NCI-H128 (cell line): ENCODE results near the gene KRT20.

Experiments
- DNase-seq: peaks from one replicate; lab custom pipeline; 2025; ENCODE audit not compliant: unreplicated experiment; lab: John Stamatoyannopoulos, UW

Gene KRT20

DNA sequence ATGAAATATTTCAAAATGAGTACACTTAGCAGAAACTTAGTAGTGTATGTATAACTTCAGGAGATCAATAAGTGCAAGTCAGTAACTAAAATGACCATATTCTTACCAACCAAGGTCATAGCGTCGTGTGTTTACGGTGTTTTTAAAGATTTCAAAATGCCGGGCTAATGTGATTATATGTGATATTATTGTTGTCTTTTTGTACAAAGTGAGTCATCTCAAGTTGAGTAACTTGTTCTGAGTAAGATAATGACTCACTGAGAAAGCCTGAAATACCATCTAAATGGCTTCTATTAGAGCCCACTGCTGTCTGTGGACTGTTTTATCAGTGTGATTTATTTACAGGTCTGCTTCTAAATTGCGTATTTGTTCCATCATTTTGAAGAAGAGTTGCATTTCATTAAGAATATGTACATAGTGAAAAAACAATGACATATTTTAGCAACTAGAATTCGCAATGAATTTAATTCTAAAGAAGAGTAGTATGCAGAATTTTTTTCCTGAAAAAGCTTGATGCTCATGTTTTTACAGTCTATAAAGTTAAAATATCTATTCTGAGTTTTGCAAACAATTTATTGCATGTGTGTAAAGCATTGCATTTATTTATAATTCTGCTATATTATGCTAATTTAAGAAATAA lies 30.7 kb downstream of the KRT20 start:
- no peak for DNase-seq

DNA sequence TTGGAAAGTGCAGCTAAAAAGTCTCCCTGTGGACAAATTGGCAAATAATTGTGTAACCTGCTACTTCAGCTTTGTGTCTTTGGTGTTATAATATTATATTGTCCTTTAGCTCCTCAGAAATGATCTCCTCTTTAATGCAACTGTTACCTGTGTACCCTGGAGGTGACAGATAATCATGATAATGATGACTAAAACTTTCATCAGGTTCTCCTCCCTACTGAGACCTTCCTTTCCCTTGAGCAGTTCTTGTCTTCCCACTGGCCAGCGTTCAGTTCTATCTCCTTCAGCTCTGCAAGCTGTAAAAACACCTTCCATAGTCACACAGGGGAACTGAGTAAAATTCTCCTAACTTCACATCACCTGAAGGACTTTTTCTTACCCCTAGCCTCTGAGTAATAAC lies 32.7 kb downstream of the KRT20 start:
- no peak for DNase-seq

DNA sequence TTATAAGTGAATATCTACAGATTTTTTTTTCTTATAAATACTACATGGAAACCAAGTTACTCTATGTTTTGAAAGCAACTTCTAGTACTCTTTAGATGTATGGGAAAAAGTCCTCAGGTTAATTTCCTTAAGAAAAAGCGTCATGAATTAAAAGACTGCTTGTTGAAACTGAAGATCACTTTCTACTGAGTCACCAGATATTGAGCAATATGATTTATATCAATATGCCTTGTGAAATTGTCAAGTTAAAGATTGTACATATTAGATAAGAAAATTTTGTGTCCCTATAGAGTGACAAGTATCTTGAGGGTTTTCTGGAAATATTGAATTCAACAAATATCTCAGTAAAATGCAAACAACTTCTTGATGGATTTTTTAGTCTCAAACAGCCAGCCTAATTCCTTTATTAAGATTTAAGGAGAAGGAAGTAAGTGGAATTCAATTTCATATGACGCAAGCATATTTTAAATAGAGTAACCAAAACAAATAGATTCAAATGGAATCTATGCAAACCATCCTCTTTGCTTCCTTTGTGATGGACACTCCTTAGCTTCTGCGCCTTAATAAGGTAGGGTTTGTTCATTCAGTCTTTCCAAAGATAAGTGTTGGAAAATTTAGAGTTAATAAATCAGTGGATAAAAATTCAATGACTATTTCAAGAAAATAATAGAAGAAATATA lies 34.6 kb downstream of the KRT20 start:
- no peak for DNase-seq

DNA sequence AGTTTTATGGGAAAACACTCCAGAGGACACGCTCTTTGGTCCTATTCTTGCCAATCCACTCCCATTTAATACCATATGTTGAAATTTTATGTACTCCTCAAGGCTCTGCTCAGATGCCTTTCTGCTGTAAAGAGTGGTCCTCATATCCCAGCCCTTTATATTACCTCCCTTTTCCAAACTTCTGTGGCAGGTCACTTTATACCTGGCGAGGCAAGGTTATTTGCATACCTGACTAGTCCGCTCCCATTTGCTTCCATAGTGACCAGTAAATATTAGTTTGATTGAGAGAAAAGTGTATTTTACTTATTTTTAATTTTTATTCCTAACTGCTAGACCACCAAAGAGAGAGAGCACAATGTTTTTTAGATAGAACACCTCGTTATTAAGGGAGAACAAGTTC lies 35.3 kb downstream of the KRT20 start:
- DNase-seq, result no peak

DNA sequence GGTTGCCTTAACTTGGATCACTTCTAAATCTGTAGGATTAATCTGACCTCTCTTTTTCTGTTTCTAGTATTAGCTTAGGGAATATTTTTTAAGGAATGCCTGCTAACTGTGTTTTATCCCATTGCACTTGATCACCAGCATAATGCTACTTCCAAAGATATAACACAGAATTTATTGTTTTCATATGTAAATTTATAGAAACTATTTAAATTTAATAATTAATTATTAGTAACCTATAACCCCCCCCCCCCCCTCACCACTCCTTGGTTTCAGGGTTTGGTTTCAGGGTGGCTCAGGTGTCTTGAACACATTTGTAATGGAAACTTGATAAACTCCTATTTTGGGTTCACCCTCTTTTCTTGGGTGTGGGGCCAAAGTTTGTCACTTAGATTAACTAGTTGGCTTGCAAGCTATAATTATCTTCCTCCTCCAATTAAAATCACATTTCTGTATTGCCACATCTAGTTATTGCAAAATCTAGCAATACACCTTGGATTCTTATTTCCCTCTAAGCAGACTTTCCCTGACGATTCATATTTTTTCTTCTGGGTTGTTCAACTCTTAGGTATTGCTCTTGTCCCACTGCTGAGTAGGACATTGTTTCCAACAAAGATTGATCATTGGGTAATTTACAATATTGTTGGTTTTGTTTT lies 36.3 kb downstream of the KRT20 start:
- no peak for DNase-seq

DNA sequence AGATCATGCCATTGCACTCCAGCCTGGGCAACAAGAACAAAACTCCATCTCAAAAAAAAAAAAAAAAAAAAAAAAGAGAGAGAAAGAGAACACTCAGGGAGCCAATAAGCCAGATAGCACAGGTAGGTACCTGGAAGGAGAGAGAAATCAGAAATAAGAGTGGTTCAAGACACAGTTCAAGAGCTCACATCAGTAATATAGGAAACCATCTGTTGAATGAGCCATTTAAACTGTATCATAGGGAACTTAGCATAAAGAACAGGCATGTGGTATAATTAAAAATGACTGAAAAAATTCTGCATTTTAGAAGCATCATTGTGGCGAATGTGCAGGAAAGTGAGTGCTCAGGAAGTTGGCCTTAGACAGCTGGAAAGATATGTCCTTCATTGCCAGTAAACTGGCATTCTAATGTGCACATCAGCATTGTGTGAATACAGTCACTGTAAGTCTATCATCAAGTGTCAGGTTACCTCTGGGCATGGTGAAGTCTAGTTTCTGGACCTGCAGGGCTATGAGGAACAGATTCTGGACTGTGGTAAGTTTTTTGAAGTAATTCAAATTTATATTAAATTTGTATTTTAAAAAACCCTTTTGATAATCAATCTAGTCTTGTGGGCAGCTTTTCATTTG lies 38.4 kb downstream of the KRT20 start:
- DNase-seq, result no peak

DNA sequence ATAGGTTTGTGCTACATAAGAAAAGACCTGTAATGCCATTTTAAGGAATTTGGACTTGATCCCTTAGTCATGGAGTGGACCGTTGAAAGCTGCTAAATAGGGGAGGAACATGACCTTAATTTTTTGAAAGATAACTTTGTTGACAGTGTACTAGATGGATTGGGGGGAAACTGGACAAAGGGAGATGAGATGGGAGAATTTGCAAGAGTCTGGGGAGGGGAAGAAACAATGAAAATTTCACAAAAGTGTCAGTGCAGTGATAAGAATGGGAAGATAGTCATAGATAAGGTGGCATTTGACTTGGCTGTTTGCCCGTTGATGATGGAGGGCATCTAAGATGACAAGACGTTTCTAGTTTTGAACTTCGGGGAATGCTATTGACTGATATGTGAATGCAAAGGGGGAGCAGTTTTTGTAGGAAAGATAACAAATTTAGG lies 40.4 kb downstream of the KRT20 start:
- DNase-seq, result no peak

DNA sequence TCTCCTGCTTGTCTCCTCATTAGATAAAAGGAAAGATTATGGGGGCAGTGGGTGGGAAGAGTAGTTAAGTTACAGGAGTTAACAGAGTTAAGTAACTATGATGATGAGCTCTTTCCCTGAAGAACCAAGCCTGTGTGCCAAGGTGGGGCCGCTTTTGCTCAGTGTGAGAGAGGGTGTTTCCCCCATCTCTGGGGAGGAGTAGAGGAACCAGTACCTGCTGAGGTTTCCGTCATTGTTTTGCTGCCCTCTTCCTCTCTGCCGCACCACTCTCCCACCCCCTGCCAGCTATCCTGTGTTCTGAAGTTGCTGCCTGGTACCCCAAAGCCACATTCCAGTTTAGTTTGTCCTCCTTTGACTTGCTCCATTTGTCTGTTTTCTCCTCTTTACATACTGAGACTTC lies 41.8 kb downstream of the KRT20 start:
- no peak for DNase-seq

DNA sequence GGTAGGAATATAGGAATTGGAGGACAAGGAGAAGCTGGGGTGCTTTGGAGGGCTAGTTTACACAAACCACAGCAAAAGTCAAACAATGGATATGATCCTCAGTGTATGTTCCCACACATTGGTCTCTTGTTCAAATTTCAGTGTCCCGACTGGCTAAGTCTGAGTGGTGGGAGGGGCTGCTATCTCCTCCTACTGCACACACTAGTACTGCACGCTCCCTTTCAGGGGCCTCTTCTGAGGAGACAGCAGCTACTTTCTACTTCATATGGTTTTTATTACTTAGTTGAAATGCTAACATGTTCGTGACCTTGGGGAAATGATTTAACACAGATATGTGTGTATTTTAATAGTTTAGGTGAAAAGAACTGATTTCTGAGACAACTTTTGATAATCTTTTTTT lies 43.8 kb downstream of the KRT20 start:
- DNase-seq, result no peak

DNA sequence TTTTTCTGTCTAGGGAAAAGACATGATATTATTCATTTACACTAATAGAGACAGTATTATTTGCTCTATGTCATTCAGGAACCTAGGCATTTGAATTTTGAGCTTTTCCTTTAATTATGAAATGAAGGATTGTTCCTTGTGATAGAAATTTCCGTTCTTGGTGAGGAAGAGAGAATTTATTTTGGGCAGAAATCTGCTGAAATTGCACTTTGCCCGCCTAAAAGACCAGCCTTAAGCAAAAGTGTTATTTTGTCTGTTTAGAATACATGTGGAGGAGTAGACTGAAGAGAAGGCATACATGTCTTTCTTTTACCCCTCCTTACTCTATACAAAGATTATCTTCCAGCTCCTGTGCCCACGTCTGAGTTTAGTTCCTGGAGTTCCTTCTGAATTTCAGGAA lies 45.8 kb downstream of the KRT20 start:
- DNase-seq, result no peak

DNA sequence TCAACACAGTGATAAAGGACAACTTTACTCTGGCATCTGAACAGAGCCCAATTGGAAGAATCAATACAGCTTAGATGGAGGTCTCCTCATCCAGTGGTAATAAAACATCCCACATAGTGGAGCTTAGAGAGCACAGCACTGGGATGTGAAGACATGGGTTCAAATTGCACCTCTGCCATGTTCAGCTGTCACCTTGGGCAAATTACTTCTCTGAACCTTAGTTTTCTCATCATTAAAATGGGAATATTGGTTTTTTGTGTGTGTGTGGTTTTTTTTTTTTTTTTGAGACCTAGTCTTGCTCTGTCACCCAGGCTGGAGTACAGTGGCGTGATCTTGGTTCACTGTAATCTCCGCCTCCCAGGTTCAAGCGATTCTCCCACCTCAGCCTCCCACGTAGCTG lies 49.0 kb downstream of the KRT20 start:
- DNase-seq, result no peak

DNA sequence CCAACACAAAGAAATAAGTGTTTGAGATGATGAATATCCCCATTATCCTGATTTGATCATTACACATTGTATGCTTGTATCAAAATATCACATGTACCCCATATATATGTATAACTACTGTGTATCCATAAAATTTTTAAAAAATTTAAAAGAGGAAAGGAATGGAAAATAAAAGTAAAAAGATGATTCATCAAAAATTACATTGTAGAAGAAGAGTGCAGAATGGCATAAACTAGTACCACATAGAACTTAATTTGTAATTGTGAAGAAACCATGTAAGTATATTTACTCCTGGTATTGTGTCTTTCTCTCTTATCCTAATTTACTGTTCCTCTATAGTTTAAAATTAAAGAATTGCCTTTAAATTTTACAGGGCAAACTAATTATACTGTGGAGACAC lies 51.2 kb downstream of the KRT20 start:
- no peak for DNase-seq

DNA sequence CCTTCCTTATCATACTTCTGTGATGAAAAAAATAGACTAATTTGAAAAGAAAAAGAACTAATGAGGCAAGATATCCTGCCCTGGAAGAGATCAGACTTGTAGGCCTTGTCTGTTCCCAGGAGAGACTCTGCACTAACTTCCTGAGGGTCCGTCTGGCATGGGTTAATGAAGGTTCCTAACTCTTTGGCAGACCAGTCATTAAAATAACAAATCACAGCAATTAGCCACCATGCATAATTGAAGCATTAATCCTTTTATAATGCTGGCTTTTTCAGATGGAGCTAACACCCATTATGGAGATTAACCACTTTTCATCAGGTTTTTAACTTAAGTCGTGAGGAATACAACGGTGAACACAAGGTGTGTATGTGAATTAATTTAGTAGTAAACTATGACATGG lies 52.2 kb downstream of the KRT20 start:
- DNase-seq, result no peak

DNA sequence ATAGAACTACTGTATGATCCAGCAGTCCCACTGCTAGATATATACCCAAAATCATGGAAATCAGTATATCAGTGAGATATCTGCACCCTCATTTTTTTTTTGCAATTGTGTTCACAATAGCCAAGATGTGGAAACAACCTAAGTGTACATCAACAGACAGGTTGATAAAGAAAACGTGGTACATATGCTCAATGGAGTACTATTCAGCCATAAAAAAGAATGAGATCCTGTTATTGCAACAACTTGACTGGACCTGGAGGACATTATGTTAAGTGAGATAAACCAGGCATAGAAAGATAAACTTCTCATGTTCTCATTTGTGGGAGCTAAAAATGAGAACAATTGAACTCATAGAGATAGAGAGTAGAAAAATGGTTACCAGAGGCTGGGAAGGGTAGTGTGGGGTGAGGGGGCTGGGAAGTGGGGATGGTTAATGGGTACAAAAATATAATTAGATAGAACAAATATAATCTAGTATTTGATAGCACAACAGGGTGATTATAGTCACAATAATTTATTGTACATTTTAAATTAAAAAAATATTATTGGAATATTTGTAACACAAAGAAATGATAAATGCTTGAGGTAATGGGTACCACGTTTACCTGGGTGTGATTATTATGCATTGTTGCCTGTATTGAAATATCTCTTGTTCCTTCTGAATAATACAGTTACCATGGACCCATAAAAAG lies 54.8 kb downstream of the KRT20 start:
- DNase-seq, result no peak

DNA sequence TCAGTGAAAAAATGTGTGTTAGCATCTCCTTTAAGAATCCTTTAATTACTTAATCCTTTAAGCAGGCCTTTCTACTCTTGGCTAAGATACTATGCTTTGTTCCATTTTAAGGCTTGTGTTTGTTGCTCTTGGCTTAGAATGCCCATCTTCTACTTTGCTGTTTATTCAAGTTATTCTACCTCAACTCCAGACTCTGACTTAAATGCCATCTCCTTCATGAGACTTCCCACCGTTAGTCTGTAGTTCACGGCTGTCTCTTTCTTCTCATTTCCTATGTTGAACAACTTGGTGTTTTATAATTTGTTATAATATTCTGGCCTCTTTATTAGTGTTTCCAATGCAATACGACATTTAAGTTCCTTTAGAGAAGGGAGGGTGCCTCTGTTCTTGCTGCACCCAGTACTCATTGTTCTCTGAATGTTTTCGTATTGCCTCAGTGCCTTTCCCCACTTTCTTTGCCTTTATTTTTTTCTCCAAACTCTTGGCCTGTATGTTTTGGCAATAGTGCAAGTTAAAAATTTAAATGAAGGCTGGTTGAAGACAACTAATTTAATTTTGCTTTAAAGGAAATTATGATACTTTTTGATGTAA lies 56.5 kb downstream of the KRT20 start:
- no peak for DNase-seq

DNA sequence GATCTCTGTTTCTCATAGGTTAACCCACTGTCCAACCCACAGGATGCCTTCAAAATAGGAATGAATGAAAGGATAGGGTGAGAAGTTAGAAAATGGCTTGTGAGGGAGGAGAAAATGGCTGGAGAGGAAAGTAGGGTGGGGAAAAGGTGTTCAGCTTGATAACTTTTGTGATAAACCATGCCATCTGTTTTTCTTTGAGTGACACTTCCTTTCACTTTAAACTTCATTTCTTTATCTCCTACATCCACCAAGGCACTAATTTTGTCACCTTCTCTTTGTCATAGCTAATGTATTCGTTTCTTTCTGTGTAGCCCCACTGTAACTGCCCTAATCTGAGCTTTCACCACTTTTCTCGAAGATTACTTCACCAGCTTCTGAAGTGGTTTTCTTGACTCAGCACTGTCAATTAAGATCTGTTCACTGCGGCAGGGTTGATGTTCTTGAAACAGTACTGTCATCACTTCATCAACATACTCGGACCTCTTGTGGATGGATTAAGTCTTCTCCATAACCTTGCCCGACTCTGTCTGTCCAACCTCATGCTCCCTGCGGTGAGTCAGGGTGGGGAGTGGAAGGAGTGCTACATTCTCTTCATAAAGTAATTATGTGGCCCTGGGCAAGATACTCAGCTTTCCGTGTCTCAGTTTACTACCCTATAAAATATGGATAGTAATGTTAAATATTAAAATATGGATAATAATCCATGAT lies 57.1 kb downstream of the KRT20 start:
- DNase-seq, result no peak
